Right ventricle myocardium superior (tissue), 1 donor: ENCODE data around the gene ASB18. TPM values are rescaled to one million over a fixed set of nuclear protein-coding genes. Genes with fewer than 3 reads are reported as not detected.

Experiments used
- ATAC-seq: fragments of 200-7000 bp; cut with Tn5 transposase; one replicate; pipeline ENCODE4 v1.9.1; 2020; ENCODE audit warnings: mild to moderate bottlenecking; ENCODE audit not compliant: poor library complexity
- DNase-seq: peaks from one replicate; pipeline ENCODE4 v3.0.0-alpha.2; 2020
- intact Hi-C: fragments of 100-400 bp; cut with DNase I; formaldehyde crosslinking; loops from one replicate; pipeline ENCODE4 v1.11.2; 2022
- total RNA-seq: library from RNA; stranded (reverse); fragmentation: NEBNext Ultra II Directional; extraction: Animal tissue kit (Norgen Biotek cat#: 25700); gene quantifications from one replicate; pipeline ENCODE4 v1.2.1, GENCODE V29; 2021
- donor health status: DM: no; HTN: yes; CAD: no; lungs with severe emphysema.

The ASB18 gene
- total RNA-seq, 1 donor from 2014 or later: 4.5 TPM

DNA sequence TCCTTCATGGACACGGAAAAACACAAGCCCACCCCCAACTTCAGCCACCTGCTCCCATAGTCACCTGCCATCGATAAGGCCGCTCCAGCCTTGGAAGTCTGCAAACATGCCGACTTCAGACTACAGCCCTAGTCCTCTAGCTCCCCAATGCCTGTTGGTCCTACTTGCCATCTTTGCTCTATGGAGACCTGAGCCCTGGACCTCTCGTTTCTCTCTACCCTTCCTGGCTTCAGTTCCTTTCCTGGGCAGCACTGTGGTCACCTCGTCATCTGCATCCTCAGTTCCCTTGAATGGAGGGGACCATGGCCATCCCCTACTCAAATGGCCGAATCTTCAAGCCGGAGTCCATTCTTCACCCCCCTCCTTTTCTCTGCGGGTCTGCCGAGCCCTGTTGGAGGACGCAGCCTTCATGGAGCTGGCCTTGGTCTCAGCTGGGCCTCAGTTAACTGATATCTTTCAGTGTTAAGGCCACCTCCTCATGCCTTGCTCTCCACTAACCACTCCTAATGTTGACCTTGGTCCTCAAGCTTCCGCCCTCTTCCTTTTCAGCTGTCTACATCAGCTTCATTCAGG lies 48.4 kb downstream of the ASB18 start:
- DNase-seq: no peak
- intact Hi-C loops: no loop called here
- ATAC-seq: no peak

DNA sequence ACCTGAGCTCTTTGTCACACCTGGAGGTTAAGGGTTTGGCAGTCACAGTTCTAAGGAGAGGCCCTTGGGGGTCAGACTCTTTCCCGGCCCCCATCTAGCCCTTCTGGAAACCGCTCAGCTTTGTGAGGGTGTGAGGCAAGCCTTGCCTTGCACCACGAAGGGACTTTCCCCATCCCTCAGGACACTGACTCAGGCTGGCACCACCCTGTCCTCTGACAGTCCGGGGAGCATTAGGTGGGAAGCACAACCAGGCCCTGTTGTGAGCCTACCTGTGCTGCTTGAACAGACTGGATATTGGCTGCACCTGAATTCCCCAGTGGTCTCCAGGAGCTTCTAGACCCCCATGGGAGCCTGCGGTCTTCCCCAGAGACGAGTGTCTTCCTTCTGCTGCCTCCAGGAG lies 49.0 kb downstream of the ASB18 start:
- ATAC-seq: no peak
- intact Hi-C loops: no loop called here

DNA sequence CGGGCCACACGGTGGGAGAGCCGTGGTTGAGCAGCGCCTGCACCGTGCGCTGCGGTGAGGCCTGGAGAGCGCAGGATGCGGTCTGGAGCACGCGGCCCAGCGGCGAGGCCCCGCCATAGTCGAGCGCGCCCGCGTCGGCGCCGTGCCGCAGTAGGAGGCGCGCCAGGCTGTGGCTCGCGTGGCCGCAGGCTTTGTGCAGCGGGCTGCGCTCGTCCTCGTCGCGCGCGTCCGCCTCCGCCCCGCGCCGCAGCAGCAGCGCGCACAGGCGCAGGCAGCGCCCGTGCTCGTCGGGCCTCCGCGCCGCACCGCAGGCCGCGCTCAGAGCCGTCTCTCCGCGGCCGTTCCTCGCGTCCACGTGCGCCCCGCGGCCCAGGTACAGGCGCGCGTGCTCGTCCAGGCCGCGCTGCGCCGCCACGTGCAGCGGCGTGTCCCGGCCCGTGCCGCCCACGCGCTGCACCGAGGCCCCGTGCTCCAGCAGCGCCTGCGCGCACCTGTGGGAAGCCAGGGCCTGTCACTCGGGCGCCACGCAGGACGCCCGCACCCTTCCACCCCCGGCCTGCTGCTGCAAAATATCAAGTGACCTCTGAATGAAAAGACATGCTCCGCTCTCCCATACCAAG lies 49.7 kb downstream of the ASB18 start:
- DNase-seq: no peak
- intact Hi-C loops: no loop called here
- no peak for ATAC-seq

More for the DNA sequence above, 49.0 kb downstream of the ASB18 start:
- DNase-seq: no peak

DNA sequence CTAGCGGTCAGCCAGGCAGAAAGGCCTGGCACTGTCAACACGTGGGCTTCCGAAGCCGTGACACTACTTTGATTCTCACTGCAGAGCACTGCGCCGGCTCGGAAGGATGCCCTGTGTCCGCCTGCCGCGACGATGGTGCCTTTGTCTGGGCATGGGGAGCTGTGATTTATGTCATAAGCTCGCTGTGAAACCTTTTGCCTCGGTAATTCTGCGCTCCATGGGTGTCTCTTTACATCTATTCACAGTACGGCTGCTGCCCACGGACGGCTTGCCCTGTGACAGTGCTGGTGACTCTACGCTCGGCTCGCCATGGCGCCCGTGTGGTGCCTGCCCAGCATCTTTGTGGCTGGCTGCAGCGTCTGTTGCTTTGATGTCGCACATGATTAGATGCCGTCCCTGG lies 52.9 kb downstream of the ASB18 start:
- intact Hi-C loops: no loop called here
- no peak for ATAC-seq
- no peak for DNase-seq

DNA sequence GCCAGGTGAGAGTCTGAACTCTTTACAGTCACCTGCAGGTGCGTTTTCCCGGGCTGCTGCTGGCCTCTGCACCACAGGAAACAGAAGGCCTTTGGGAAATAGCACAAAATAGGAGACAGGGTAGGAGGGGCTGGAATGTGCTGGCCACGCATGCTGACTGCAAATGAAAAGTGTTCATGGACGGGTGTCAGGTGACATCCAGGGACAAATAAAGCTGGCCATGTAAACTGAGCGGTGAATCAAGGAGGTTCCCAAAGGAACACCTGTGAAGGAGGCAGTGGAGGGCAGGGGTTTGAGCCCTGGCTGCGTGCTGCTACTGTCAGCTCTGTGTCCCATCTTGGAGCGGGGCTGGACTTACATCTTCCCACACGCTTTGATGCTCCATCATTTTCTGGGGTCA lies 53.7 kb downstream of the ASB18 start:
- ATAC-seq (no peak), DNase-seq (no peak)
- intact Hi-C loops: no loop called here

DNA sequence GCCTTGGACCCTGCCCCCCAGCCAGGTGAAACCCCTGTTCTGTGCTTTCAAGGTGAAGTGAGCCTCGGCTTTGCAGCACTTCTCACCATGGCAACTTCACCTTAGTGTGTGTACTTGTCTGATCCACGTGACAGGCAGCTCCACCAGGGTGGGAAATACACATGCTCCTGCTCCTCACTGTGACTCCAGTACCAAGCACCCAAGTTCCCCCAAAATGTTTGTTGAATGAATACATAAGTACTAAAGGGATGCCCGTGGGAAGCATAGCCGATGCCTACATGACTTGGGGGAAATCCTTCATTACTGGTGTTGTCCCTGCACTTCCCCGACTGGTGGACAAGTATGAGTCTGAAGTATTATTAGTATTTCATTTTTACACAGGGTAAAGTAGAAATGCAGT lies 54.2 kb downstream of the ASB18 start:
- DNase-seq (no peak), ATAC-seq (no peak)
- intact Hi-C loops: no loop called here

DNA sequence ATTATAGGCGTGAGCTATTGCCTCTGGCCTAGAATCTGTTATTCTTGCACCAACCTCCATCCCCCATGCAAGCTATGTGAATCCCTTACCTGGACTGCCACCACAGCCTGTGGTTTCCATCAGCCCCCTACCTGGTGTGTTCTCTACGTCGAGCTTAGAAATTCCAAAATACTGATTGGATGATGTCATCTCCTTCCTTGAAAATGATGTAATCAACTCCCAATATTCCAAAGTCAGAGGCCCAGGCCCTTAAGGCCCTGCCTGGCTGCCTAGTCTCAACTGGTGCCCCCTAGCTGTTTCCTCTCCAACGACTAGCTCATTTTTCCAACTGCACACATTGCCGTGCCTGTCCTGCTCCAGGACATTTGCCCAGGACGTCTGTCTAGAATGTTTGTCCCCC lies 54.7 kb downstream of the ASB18 start:
- no peak for DNase-seq
- intact Hi-C loops: no loop called here
- ATAC-seq: no peak

DNA sequence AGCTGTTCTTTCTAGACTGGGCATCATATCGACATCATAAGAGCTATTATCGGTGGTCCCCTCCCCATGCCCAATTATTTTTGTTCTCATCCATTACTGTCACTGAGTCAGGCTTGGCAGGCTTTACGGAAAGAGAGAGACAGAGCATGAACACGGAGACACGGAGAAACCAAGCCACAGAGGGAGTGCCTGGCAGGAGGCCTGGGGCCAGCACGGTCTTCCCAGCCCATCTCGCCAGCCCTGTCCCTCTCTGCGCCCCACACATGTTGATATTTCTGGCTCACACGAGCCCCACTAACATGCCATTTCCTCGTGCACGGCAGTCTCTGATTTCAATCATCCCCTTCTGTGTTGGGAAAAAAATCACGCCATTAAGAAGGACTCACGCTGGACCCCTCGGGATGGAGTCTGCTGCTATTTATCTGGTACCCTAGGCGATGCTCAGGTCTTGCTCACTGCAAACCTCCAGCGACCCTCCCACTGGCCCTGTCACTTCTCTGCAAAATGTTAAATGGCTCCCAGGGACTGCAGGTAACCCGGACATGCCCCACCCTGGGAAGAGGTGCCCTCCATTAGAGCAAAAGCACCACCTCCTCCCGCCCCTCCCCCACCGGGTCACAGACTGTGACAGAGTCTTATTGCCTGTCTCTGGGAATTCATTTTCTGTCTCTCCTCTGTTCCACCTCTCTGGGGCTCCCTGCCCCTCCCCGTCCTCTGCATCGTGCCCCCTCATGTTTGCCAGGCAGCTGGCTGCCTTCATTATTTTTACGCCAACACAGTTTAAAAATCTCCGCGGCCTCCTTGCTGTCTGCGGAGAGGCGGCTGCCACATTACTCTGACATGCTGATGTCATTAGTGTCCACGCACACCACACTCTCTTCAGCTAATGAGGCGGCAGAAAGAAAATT lies 55.9 kb downstream of the ASB18 start:
- intact Hi-C loops: no loop called here
- ATAC-seq (no peak), DNase-seq (no peak)

DNA sequence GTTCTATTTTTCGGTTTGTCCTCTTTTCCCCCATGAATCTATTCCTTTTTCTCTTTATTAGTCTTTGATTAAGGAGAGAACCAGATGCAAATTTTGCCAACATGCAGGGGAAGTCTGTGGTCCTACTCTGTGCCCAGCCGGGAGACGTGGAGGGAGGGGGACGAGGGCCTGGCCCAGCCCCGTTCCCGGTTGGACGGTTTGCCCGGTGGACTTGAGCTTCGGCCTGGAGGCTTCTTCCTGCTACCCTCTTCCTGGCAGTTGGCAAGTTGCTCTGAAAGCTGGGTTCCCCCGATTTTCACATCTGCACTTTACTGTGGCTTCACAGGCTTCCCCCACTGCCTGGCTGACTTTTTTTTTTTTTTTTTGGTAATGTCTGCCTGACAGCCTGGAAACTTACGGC lies 56.7 kb downstream of the ASB18 start:
- DNase-seq: no peak

DNA sequence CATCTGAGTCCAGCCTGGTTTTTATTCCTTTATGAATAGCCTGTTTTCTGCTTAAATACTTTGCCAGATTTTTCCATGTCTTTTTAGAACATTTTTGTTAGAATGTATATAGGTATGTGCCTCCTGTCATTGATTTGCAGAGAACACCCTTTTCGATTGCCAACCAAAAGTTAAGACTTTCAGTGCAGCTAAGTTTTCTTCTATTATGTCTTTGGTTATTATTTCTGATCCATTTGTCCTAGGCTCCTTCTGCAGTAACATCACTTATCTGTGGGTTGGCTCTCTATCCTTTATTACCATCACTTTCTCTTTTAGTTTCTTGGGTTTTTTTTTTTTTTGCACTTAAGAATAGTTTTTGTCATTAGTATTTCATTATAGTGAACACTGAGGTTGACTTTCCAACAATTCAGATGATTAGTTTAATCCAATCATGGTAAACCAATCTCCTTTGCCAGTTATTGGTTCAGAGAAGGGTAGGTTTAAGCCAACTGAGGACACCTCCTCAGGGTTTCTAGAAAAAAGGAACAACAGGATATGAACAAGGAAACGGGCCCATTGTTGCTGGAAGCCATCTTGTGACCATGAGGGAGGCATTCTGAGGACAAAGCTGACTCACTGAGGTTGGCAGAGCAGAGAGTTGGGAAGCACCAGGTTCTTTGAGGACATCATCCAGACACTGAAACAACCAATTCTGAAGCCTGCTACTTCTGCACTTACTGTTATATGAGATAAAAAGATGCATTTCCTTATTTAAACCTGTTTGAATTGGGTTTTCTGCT lies 58.1 kb downstream of the ASB18 start:
- ATAC-seq (no peak), DNase-seq (no peak)
- intact Hi-C loops: no loop called here

More for the DNA sequence above, 56.7 kb downstream of the ASB18 start:
- intact Hi-C loops: no loop called here
- no peak for ATAC-seq

DNA sequence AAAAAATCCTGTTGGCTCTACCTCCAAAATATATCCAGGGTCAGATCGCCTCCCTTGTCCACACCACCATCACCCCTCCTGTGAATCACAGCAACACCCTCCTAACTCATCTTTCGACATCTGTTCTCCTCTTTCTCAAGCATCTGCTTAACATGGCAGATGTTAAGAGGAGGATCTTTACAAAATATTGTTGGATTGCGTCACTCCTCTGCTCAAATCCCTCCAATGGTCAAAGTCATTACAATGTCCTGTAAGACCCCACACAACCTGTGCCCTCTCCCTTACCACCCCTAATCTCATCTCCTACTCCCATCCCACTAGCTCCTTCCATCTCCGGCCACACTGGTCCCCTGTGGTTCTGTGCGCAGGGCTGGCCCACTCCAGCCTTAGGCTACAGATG lies 59.3 kb downstream of the ASB18 start:
- ATAC-seq (no peak), DNase-seq (no peak)
- intact Hi-C loops: no loop called here

DNA sequence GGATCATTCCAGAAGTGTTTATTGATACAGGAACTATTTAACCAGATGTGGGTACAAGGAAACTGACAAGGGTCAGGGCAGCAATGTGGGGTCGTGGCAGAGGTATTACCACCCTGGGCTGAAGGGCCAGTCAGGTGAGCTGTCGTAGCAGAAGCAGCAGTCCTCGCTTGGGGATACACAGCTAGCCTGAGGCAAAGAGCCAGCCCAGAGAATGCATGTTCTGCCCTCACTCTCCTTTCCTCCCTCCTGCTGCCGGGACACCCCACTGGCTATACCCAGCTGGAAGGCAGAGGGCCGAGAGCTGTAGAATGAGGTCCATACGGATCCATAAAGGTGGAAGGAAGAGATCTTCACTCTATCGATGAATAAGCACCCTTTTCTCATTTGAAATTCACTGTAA lies 63.8 kb downstream of the ASB18 start:
- intact Hi-C loops: no loop called here
- ATAC-seq (no peak), DNase-seq (no peak)

DNA sequence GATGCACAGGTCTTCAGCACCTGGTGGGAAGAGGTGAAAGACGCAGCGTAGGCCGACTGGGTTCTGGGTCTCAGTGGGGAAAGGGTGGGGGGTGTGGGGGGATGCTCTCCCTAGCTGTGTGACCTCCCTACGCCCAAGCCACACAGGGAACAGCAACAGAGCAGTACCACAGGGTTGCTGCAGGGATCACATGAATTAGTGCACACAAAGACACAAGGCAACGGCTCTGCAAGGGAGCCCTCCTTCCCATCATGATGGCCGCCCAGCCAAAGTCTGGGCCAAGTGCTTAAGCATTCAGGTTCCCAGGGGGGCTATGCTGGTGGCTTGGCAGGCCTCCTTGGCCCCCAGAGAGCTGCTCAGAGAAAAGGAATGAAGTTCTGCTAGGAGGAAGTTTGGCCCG lies 67.8 kb downstream of the ASB18 start:
- ATAC-seq (no peak), DNase-seq (no peak)
- intact Hi-C loops: no loop called here

DNA sequence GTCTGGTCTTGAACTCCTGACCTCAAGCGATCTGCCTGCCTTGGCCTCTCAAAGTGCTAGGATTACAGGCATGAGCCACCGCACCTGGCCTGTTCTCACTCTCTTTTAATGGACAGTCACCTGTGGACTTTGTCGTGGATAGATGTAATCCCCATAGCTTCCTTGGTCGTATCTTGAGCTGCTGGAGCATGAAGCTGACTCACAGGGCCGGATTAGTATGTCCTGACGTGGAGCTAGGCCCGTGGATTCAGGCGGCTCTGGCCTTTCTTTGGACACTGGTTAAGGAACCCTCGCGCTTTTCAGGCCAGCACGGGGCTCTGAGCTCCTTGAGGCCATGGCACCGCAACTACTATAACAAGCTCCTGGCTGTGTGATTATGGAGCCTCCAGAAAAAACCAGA lies 68.5 kb downstream of the ASB18 start:
- ATAC-seq: no peak
- no peak for DNase-seq
- intact Hi-C loops: no loop called here

DNA sequence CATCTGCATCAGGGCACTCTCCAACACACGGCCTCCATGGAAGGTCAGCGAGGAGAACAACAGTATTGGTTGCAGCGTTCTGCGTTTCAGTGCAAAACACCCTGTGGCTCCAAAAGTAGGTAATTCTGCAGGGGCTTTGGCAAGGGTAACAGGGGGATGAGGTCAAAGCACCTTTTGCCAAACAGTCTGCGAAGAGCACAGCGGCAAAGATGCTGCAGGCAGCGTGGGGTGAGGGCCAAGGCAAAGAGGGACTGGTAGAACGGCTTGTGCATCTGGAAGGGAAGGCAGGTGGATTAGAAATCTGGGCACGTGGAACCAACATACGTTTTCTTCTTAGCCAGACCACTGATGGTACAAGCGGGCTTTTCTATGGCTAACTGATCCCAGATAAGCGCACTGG lies 69.4 kb downstream of the ASB18 start:
- DNase-seq: no peak
- no peak for ATAC-seq
- intact Hi-C loops: no loop called here

DNA sequence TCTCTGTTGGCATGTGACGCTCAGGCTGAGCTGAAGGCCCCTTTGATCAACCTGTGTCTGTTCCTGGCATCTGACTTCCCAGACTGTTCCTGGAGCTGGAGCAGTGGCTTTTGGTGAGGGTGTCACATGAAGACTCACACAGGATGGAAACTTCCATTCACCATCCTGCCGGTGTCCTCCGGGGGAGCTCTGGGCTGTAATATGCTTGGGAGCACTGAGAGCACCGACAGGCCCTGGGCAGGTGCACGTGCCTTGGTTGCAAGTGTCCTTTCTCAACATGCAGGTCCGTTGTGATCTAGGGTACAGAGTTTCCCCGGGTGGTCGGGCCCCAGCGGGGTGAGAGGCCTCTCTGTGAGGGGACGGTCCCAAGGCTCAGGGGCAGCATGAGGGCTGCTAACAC lies 71.2 kb downstream of the ASB18 start:
- DNase-seq: no peak
- intact Hi-C loops: no loop called here
- no peak for ATAC-seq

DNA sequence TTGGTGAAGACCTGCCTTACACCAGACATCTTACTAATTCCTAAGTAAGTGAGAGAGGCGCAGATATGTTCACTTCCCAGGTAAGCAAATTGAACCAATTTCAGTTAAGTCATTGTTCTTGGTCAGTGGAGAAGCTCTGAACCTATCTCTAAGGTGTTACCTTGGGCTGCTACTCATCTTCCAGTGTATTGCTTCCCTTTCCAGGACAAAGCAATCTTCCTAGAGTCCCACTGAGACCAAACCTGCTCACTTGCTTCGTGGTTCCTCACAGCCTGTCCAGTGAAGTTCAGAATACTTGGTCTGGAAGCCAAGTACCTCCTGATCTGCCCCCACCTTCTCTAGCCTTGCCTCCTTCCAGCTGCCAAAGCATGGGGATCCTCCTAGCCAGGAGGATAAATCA lies 73.5 kb downstream of the ASB18 start:
- intact Hi-C loops: no loop called here
- DNase-seq (no peak), ATAC-seq (no peak)

DNA sequence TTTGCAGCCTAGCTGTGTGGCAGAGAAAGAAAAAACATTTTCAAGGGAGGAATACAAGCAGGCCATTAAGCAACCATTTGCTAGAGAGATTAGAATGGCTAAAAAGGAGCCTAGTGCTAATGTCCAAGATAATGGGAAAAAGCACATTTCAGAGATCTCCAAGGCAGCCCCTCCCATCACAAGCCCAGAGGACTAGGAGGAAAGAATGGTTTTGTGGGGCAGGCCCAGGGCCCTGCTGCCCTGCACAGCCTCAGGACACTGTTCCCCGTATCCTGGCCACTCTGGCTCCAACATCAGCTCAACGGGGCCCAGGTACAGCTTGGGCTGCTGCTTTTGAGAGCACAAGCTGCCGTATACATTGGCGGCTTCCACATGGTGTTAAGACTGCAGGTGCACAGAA lies 79.5 kb downstream of the ASB18 start:
- DNase-seq (no peak), ATAC-seq (no peak)
- intact Hi-C loops: loop anchor here (5.0 kb wide), 1 partner anchor 407 kb away; no protein-coding TSS in a partner anchor

DNA sequence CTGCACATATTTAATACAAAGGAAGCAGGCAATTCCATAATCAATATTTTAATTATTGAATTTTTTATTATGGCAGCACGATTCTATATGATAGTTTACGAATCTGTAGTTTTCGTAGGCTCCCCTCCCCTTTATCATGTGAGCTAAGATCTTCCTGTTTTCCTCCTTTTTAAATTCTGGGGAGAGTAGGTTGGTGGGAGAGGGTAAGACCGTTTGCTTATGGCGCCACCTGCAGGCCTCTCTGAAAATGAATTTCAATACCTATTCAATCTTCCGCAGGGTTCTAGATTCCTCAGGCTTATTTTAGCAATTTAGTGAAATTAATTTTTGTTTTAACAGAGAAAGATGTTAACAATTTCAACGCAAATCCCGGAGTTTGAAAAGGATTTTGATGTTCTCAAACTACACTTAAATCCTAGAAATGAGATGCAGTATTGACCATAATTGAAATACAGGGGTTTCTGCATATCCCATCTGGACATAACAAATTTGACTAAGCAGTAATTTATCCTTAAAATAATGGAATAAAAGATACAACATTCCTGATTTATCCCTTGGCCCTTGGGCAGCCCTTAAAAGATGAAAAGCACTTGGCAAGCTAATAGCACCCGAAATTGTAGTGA lies 83.3 kb downstream of the ASB18 start:
- ATAC-seq: peak; percentile 51
- DNase-seq: no peak
- intact Hi-C loops: loop anchor here (5.0 kb wide), 1 partner anchor 404 kb away; no protein-coding TSS in a partner anchor
